K562 (cell line): ENCODE results near the gene PPP1R37. TPM values are rescaled to one million over a fixed set of nuclear protein-coding genes. Genes with fewer than 3 reads are reported as not detected.

Experiments used
- ATF7 ChIP-seq: fragments of 450-650 bp; IDR thresholded peaks from 2 replicates; pipeline ENCODE4 v1.7.1; 2014; ENCODE audit warnings: mild to moderate bottlenecking, moderate library complexity
- ZNF12 ChIP-seq: sonication (generic); formaldehyde crosslinking; IDR thresholded peaks from 2 replicates; pipeline ENCODE4 v1.4.0; 2020; ENCODE audit warnings: mild to moderate bottlenecking, missing genetic modification reagents
- ZNF143 ChIP-seq: sonication (generic); formaldehyde crosslinking; IDR thresholded peaks from 2 replicates; pipeline ENCODE4 v1.9.0; 2022; ENCODE audit warnings: mild to moderate bottlenecking, missing genetic modification reagents
- ZZZ3 ChIP-seq: fragments of 450-650 bp; IDR thresholded peaks from 2 replicates; pipeline ENCODE4 v1.6.1; 2016; ENCODE audit warnings: antibody characterized with exemption, mild to moderate bottlenecking, moderate library complexity
- polyA plus RNA-seq, 8 experiments: library from polyadenylated mRNA; depleted of rRNA in 4 of 8; stranded (reverse) in 5 of 8; unstranded in 3 of 8; fragments of >200 nt; fragmentation: Nextera tagmentation in 2 of 8; fragmentation: Illumina TruSeq in 1 of 8; extraction: Ambion mirVana in 2 of 8; extraction: Trizol in 1 of 8; gene quantifications; 2 replicates each; pipeline versions ENCODE4 v1.2.1 to v1.2.3, GENCODE V29; 2011 to 2014; ENCODE audit warnings: inconsistent platforms in 1 of 8, missing spikeins in 1 of 8
- total RNA-seq, 7 experiments: library from RNA; depleted of rRNA in 6 of 7; stranded (reverse); fragments of >200 nt in 6 of 7; fragmentation: Illumina TruSeq in 2 of 7; extraction: Trizol in 2 of 7; gene quantifications; 2 replicates each; pipeline versions ENCODE4 v1.2.1 to v1.2.3, GENCODE V29; 2011 to 2021; ENCODE audit warnings: low replicate concordance in 1 of 7
- TF ChIP-seq, protein P1 (sequence below): fragments of 250-450 bp; sonication (Bioruptor Pico); IDR thresholded peaks from 2 replicates; pipeline ENCODE4 v1.5.0; 2021; ENCODE audit warnings: mild to moderate bottlenecking, borderline replicate concordance
- TF ChIP-seq, protein P2 (sequence below): sonication (generic); formaldehyde crosslinking; IDR thresholded peaks from 2 replicates; pipeline ENCODE4 v1.8.1; 2023; ENCODE audit warnings: mild to moderate bottlenecking, missing genetic modification reagents, moderate library complexity
- TF ChIP-seq, protein P3 (sequence below): fragments of 250-450 bp; sonication (Bioruptor Pico); IDR thresholded peaks from 2 replicates; pipeline ENCODE4 v1.4.0; 2020; ENCODE audit warnings: mild to moderate bottlenecking, moderate library complexity, borderline replicate concordance
- TF ChIP-seq, protein P4 (sequence below): fragments of 200-600 bp; sonication (generic); IDR thresholded peaks from one replicate; pipeline ENCODE4 v1.6.1; 2012; ENCODE audit warnings: mild to moderate bottlenecking, low read depth, low read length, inconsistent platforms

Gene PPP1R37
- total and polyA plus RNA-seq, 9 of the 15 experiments (the other 6 are each of a cell fraction or from before 2014, with no cell fraction given): 0.04 to 20.3 (median 7.3) TPM

DNA sequence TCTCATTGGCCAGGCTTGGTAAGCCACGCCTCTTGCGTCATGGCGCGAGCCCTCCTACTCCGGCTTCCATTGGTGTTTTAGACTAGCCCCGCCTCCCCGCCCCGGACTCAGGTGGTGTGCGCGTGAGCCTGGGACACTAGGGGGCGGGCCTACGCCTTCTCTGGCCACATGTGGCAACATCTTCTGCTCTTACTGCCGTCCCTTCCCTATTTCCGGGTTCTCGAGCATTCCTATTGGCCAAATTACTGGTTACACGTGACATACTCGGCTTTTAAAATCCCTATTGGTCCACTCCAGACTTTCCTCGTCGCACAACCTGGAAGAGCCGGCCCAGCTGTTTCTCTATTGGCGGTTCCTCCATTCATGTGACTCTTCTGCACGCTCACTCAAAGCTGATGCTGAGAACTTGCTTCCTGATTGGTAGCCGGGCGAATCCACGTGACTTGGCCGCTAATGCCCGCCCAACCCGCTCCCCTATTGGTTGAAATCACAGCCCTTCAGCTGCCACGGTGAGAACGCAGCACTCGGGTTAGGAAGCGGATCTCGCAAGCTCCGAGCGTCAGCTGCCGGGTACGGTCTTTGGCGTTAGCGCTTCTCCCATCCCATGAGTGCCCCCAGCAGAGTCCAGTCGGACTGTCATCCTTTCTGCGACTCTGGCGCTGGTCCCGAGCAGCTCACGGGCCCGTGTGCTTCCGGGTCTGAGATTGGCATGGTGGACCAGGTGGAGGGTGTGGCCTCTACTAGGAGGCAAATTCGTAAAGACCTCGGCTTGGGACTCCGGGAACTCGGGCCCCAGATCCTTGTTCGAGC, 85.5 kb downstream of the PPP1R37 start, which contains the start of gene BLOC1S3 (continued):
- TF ChIP-seq, protein P1, sequence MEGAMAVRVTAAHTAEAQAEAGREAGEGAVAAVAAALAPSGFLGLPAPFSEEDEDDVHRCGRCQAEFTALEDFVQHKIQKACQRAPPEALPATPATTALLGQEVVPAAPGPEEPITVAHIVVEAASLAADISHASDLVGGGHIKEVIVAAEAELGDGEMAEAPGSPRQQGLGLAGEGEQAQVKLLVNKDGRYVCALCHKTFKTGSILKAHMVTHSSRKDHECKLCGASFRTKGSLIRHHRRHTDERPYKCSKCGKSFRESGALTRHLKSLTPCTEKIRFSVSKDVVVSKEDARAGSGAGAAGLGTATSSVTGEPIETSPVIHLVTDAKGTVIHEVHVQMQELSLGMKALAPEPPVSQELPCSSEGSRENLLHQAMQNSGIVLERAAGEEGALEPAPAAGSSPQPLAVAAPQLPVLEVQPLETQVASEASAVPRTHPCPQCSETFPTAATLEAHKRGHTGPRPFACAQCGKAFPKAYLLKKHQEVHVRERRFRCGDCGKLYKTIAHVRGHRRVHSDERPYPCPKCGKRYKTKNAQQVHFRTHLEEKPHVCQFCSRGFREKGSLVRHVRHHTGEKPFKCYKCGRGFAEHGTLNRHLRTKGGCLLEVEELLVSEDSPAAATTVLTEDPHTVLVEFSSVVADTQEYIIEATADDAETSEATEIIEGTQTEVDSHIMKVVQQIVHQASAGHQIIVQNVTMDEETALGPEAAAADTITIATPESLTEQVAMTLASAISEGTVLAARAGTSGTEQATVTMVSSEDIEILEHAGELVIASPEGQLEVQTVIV (CRISPR knock-in tag): no peak
- TF ChIP-seq, protein P2, sequence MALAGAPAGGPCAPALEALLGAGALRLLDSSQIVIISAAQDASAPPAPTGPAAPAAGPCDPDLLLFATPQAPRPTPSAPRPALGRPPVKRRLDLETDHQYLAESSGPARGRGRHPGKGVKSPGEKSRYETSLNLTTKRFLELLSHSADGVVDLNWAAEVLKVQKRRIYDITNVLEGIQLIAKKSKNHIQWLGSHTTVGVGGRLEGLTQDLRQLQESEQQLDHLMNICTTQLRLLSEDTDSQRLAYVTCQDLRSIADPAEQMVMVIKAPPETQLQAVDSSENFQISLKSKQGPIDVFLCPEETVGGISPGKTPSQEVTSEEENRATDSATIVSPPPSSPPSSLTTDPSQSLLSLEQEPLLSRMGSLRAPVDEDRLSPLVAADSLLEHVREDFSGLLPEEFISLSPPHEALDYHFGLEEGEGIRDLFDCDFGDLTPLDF: peak; percentile 57; the same call in 1 of the 2 replicates
- TF ChIP-seq ZNF143 (no peak), ZZZ3 (no peak), ATF7 (peak; percentile 90), ZNF12 (CRISPR knock-in tag) (no peak)
- TF ChIP-seq, protein P3, sequence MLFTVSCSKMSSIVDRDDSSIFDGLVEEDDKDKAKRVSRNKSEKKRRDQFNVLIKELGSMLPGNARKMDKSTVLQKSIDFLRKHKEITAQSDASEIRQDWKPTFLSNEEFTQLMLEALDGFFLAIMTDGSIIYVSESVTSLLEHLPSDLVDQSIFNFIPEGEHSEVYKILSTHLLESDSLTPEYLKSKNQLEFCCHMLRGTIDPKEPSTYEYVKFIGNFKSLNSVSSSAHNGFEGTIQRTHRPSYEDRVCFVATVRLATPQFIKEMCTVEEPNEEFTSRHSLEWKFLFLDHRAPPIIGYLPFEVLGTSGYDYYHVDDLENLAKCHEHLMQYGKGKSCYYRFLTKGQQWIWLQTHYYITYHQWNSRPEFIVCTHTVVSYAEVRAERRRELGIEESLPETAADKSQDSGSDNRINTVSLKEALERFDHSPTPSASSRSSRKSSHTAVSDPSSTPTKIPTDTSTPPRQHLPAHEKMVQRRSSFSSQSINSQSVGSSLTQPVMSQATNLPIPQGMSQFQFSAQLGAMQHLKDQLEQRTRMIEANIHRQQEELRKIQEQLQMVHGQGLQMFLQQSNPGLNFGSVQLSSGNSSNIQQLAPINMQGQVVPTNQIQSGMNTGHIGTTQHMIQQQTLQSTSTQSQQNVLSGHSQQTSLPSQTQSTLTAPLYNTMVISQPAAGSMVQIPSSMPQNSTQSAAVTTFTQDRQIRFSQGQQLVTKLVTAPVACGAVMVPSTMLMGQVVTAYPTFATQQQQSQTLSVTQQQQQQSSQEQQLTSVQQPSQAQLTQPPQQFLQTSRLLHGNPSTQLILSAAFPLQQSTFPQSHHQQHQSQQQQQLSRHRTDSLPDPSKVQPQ: peak; percentile 99
- TF ChIP-seq, protein P4, sequence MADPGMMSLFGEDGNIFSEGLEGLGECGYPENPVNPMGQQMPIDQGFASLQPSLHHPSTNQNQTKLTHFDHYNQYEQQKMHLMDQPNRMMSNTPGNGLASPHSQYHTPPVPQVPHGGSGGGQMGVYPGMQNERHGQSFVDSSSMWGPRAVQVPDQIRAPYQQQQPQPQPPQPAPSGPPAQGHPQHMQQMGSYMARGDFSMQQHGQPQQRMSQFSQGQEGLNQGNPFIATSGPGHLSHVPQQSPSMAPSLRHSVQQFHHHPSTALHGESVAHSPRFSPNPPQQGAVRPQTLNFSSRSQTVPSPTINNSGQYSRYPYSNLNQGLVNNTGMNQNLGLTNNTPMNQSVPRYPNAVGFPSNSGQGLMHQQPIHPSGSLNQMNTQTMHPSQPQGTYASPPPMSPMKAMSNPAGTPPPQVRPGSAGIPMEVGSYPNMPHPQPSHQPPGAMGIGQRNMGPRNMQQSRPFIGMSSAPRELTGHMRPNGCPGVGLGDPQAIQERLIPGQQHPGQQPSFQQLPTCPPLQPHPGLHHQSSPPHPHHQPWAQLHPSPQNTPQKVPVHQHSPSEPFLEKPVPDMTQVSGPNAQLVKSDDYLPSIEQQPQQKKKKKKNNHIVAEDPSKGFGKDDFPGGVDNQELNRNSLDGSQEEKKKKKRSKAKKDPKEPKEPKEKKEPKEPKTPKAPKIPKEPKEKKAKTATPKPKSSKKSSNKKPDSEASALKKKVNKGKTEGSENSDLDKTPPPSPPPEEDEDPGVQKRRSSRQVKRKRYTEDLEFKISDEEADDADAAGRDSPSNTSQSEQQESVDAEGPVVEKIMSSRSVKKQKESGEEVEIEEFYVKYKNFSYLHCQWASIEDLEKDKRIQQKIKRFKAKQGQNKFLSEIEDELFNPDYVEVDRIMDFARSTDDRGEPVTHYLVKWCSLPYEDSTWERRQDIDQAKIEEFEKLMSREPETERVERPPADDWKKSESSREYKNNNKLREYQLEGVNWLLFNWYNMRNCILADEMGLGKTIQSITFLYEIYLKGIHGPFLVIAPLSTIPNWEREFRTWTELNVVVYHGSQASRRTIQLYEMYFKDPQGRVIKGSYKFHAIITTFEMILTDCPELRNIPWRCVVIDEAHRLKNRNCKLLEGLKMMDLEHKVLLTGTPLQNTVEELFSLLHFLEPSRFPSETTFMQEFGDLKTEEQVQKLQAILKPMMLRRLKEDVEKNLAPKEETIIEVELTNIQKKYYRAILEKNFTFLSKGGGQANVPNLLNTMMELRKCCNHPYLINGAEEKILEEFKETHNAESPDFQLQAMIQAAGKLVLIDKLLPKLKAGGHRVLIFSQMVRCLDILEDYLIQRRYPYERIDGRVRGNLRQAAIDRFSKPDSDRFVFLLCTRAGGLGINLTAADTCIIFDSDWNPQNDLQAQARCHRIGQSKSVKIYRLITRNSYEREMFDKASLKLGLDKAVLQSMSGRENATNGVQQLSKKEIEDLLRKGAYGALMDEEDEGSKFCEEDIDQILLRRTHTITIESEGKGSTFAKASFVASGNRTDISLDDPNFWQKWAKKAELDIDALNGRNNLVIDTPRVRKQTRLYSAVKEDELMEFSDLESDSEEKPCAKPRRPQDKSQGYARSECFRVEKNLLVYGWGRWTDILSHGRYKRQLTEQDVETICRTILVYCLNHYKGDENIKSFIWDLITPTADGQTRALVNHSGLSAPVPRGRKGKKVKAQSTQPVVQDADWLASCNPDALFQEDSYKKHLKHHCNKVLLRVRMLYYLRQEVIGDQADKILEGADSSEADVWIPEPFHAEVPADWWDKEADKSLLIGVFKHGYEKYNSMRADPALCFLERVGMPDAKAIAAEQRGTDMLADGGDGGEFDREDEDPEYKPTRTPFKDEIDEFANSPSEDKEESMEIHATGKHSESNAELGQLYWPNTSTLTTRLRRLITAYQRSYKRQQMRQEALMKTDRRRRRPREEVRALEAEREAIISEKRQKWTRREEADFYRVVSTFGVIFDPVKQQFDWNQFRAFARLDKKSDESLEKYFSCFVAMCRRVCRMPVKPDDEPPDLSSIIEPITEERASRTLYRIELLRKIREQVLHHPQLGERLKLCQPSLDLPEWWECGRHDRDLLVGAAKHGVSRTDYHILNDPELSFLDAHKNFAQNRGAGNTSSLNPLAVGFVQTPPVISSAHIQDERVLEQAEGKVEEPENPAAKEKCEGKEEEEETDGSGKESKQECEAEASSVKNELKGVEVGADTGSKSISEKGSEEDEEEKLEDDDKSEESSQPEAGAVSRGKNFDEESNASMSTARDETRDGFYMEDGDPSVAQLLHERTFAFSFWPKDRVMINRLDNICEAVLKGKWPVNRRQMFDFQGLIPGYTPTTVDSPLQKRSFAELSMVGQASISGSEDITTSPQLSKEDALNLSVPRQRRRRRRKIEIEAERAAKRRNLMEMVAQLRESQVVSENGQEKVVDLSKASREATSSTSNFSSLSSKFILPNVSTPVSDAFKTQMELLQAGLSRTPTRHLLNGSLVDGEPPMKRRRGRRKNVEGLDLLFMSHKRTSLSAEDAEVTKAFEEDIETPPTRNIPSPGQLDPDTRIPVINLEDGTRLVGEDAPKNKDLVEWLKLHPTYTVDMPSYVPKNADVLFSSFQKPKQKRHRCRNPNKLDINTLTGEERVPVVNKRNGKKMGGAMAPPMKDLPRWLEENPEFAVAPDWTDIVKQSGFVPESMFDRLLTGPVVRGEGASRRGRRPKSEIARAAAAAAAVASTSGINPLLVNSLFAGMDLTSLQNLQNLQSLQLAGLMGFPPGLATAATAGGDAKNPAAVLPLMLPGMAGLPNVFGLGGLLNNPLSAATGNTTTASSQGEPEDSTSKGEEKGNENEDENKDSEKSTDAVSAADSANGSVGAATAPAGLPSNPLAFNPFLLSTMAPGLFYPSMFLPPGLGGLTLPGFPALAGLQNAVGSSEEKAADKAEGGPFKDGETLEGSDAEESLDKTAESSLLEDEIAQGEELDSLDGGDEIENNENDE: no peak
